H1 (cell line): ENCODE results near the gene TADA2B.

ENCODE experiments used
- BCL11A ChIP-seq, 2 experiments: IDR thresholded peaks; one replicate each; pipeline ENCODE4 v1.6.1; 2011; ENCODE audit warnings: low read depth in 2 of 2, low read length in 2 of 2, mild to moderate bottlenecking in 2 of 2
- EP300 ChIP-seq, 2 experiments: IDR thresholded peaks; 1 replicate in 1 of 2; 2 replicates in 1 of 2; pipeline ENCODE4 v1.6.1; 2011 to 2012; ENCODE audit warnings: low read depth in 2 of 2, low read length in 2 of 2, mild to moderate bottlenecking in 2 of 2, borderline replicate concordance in 1 of 2, inconsistent platforms in 1 of 2, moderate library complexity in 1 of 2
- EZH2 ChIP-seq: fragments of 200-600 bp; sonication (generic); IDR thresholded peaks from 2 replicates; pipeline ENCODE4 v1.7.1; 2012; ENCODE audit warnings: low read depth, mild to moderate bottlenecking, moderate library complexity, low read length, inconsistent platforms; ENCODE audit not compliant: severe bottlenecking
- GABPA ChIP-seq: IDR thresholded peaks from 2 replicates; pipeline ENCODE4 v1.6.1; 2011; ENCODE audit warnings: mild to moderate bottlenecking, low read length, moderate library complexity, borderline replicate concordance; ENCODE audit not compliant: insufficient read depth
- JUND ChIP-seq: IDR thresholded peaks from 2 replicates; pipeline ENCODE4 v1.6.1; 2011; ENCODE audit warnings: mild to moderate bottlenecking, improper control_type of control experiment, low read length
- POLR2A ChIP-seq, 2 experiments: IDR thresholded peaks; 1 replicate in 1 of 2; 2 replicates in 1 of 2; pipeline ENCODE4 v1.6.1; 2011; ENCODE audit warnings: low read depth in 2 of 2, low read length in 2 of 2, mild to moderate bottlenecking in 2 of 2; ENCODE audit errors: control extremely low read depth in 1 of 2
- POLR2AphosphoS5 ChIP-seq: IDR thresholded peaks from 2 replicates; pipeline ENCODE4 v1.6.1; 2011; ENCODE audit warnings: low read depth, low read length
- RAD21 ChIP-seq, 2 experiments: IDR thresholded peaks in 1 of 2; conservative IDR thresholded peaks in 1 of 2; 2 replicates each; pipeline ENCODE4 v1.6.1; 2011; ENCODE audit warnings: low read depth in 2 of 2, low read length in 2 of 2, improper control_type of control experiment in 1 of 2, inconsistent platforms in 1 of 2, mild to moderate bottlenecking in 1 of 2, moderate library complexity in 1 of 2
- SIN3A ChIP-seq, 2 experiments: IDR thresholded peaks in 1 of 2; conservative IDR thresholded peaks in 1 of 2; 2 replicates each; pipeline ENCODE4 v1.6.1; 2011 to 2012; ENCODE audit warnings: low read length in 2 of 2, improper control_type of control experiment in 1 of 2, low read depth in 1 of 2, mild to moderate bottlenecking in 1 of 2
- SP1 ChIP-seq: IDR thresholded peaks from 2 replicates; pipeline ENCODE4 v1.6.1; 2011; ENCODE audit warnings: low read depth, low read length
- TAF1 ChIP-seq: IDR thresholded peaks from 2 replicates; pipeline ENCODE4 v1.6.1; 2011; ENCODE audit warnings: mild to moderate bottlenecking, low read depth, low read length
- ZNF274 ChIP-seq: IDR thresholded peaks from 2 replicates; pipeline ENCODE4 v1.7.0; 2012; ENCODE audit warnings: low read length, borderline replicate concordance; ENCODE audit errors: extremely low read depth
- TF ChIP-seq, protein P1 (sequence below), 3 experiments: IDR thresholded peaks; 1 replicate in 2 of 3; 2 replicates in 1 of 3; pipeline versions ENCODE4 v1.5.1 to v1.6.1; 2011; ENCODE audit warnings: low read length in 3 of 3, mild to moderate bottlenecking in 3 of 3, inconsistent platforms in 2 of 3, low read depth in 1 of 3, moderate library complexity in 1 of 3; ENCODE audit not compliant: insufficient read depth in 1 of 3; ENCODE audit errors: control extremely low read depth in 1 of 3
- TF ChIP-seq, protein P2 (sequence below): IDR thresholded peaks from 2 replicates; pipeline ENCODE4 v1.6.1; 2012; ENCODE audit warnings: inconsistent platforms

DNA sequence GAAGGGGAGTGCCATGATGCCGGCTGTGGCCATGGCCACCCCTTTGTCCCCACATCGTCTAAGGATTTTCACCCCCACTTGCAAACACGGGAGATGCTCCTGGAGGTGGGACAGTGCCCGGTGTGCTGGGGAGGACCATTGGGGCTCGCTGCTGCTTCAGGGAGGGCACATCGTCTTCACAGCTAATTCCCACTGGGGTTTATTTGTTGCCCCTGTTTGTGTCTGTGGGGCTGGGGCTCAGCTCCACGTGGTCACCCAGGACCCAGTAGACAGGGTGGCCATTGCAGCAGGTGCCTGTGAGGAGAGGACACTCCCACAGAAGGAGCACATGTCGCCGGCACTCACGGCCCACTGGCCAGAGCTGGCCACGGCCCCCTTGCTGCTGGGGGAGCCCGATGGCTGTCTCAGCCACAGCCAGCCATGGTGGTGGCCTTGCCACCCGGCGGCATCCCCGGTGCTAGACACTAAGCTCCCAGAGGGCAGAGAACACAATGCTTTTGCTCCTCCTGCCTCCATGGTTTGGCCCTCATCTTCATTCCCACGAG is 52.5 kb downstream of the TADA2B start:
- TF ChIP-seq, protein P1, sequence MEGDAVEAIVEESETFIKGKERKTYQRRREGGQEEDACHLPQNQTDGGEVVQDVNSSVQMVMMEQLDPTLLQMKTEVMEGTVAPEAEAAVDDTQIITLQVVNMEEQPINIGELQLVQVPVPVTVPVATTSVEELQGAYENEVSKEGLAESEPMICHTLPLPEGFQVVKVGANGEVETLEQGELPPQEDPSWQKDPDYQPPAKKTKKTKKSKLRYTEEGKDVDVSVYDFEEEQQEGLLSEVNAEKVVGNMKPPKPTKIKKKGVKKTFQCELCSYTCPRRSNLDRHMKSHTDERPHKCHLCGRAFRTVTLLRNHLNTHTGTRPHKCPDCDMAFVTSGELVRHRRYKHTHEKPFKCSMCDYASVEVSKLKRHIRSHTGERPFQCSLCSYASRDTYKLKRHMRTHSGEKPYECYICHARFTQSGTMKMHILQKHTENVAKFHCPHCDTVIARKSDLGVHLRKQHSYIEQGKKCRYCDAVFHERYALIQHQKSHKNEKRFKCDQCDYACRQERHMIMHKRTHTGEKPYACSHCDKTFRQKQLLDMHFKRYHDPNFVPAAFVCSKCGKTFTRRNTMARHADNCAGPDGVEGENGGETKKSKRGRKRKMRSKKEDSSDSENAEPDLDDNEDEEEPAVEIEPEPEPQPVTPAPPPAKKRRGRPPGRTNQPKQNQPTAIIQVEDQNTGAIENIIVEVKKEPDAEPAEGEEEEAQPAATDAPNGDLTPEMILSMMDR (IDR thresholded peaks at IDR 0.05; ENCODE audit: control extremely low read depth in 1 of 3, insufficient read depth in 1 of 3, low read depth in 1 of 3, low read length in 3 of 3) = no peak
- TF ChIP-seq SIN3A (conservative IDR thresholded peaks at IDR 0.05 in 1 of 2, IDR thresholded peaks at IDR 0.05 in 1 of 2; ENCODE audit: low read depth in 1 of 2, low read length in 2 of 2) (no peak), SP1 (no peak), JUND (no peak), POLR2A (IDR thresholded peaks at IDR 0.05; ENCODE audit: control extremely low read depth in 1 of 2, low read depth in 2 of 2, low read length in 2 of 2) (no peak), BCL11A (IDR thresholded peaks at IDR 0.05; ENCODE audit: low read depth in 2 of 2, low read length in 2 of 2) (no peak), EZH2 (no peak), GABPA (no peak), EP300 (IDR thresholded peaks at IDR 0.05; ENCODE audit: borderline replicate concordance in 1 of 2, low read depth in 2 of 2, low read length in 2 of 2) (no peak), TAF1 (no peak), RAD21 (IDR thresholded peaks at IDR 0.05 in 1 of 2, conservative IDR thresholded peaks at IDR 0.05 in 1 of 2; ENCODE audit: low read depth in 2 of 2, low read length in 2 of 2) (no peak), POLR2AphosphoS5 (no peak), ZNF274 (no peak)
- TF ChIP-seq, protein P2, sequence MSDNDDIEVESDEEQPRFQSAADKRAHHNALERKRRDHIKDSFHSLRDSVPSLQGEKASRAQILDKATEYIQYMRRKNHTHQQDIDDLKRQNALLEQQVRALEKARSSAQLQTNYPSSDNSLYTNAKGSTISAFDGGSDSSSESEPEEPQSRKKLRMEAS = no peak
